Endodermal cell (in vitro differentiated cells): Measurements from ENCODE around the gene VEGFA. TPM values are rescaled to one million over a fixed set of nuclear protein-coding genes. Genes with fewer than 3 reads are reported as not detected.

Experiments used
- DNase-seq: peaks from one replicate; pipeline ENCODE4 v3.0.0-alpha.2; 2017
- H3K27ac ChIP-seq: 2 replicates; pipeline ENCODE4 v1.5.1; 2013; ENCODE audit warnings: mild to moderate bottlenecking, low read depth, low read length, moderate library complexity
- H3K27me3 ChIP-seq: 2 replicates; pipeline ENCODE4 v1.6.1; 2013; ENCODE audit warnings: mild to moderate bottlenecking, low read length, moderate library complexity; ENCODE audit not compliant: insufficient read depth, control insufficient read depth, poor library complexity, severe bottlenecking
- H3K36me3 ChIP-seq: 2 replicates; pipeline ENCODE4 v1.7.0; 2013; ENCODE audit warnings: mild to moderate bottlenecking, low read length, moderate library complexity; ENCODE audit not compliant: control insufficient read depth, insufficient read depth
- H3K4me1 ChIP-seq: one replicate; pipeline ENCODE4 v1.7.0; 2013; ENCODE audit warnings: low read length; ENCODE audit not compliant: control insufficient read depth, insufficient read depth
- H3K4me3 ChIP-seq: 2 replicates; pipeline ENCODE4 v1.5.1; 2013; ENCODE audit warnings: mild to moderate bottlenecking, low read length, moderate library complexity
- H3K9ac ChIP-seq: 2 replicates; pipeline ENCODE4 v1.6.1; 2013; ENCODE audit warnings: mild to moderate bottlenecking, low read length, moderate library complexity; ENCODE audit not compliant: poor library complexity, severe bottlenecking; ENCODE audit errors: extremely low read depth
- H3K9me3 ChIP-seq: 2 replicates; pipeline ENCODE4 v1.6.1; 2013; ENCODE audit warnings: mild to moderate bottlenecking, low read length, moderate library complexity; ENCODE audit not compliant: control insufficient read depth
- H3K27ac Mint-ChIP-seq: 2 replicates; pipeline ENCODE4 v1.8.0; 2020; ENCODE audit warnings: mixed read lengths
- H3K27me3 Mint-ChIP-seq: 2 replicates; pipeline ENCODE4 v1.8.0; 2021; ENCODE audit warnings: mild to moderate bottlenecking, mixed read lengths; ENCODE audit not compliant: insufficient read depth
- H3K36me3 Mint-ChIP-seq: 2 replicates; pipeline ENCODE4 v1.8.0; 2020; ENCODE audit warnings: low read depth, mixed read lengths
- H3K4me1 Mint-ChIP-seq: 2 replicates; pipeline ENCODE4 v1.8.0; 2020; ENCODE audit warnings: mixed read lengths
- H3K4me3 Mint-ChIP-seq: 2 replicates; pipeline ENCODE4 v1.8.0; 2020; ENCODE audit warnings: mild to moderate bottlenecking, moderate library complexity, mixed read lengths
- H3K9me3 Mint-ChIP-seq: 2 replicates; pipeline ENCODE4 v1.8.0; 2020; ENCODE audit warnings: mild to moderate bottlenecking, mixed read lengths
- CTCF ChIP-seq: fragments of 200-600 bp; sonication (generic); conservative IDR thresholded peaks from 2 replicates; pipeline ENCODE4 v1.5.0; 2021; ENCODE audit warnings: antibody characterized with exemption, mild to moderate bottlenecking
- WGBS, 2 experiments: methylation state at CpG; one replicate each; pipeline versions ENCODE4 v1.1.5 to v1.1.7; 2013; ENCODE audit warnings: missing lambda C conversion rate in 2 of 2, mixed read lengths in 1 of 2; ENCODE audit not compliant: insufficient coverage in 1 of 2, insufficient read length in 1 of 2; 5-methylcytosine and 5-hydroxymethylcytosine counted together
- total RNA-seq, 2 donors: library from RNA; stranded (reverse); fragmentation: NEBNext Ultra II Directional in 1 of 2; extraction: Animal tissue kit (Norgen Biotek cat#: 25700) in 1 of 2; gene quantifications; 2 replicates in 1 of 2; 3 replicates in 1 of 2; pipeline ENCODE4 v1.2.1, GENCODE V29; 2021

Gene VEGFA
- total RNA-seq, 2 donors from 2014 or later = 163 to 254 TPM

- Histone ChIP-seq H3K4me1 (peaks cover 42% of the 10 kb centered on the region), H3K9me3 (no peaks in the 10 kb centered on the region), H3K4me3 (no peak overlapping the region), H3K36me3 (no peaks in the 10 kb centered on the region), H3K9ac (no peak overlapping the region), H3K27me3 (no peaks in the 10 kb centered on the region), H3K27ac (no peak overlapping the region)
- Mint-ChIP-seq H3K36me3 (no peaks in the 10 kb centered on the region), H3K27ac (no peak overlapping the region), H3K9me3 (no peaks in the 10 kb centered on the region), H3K4me1 (peaks cover 64% of the 10 kb centered on the region), H3K4me3 (no peak overlapping the region), H3K27me3 (no peaks in the 10 kb centered on the region)
- 87 to 94% methylated on average over 2 to 4 of the region's 4 CpGs for WGBS, 2 experiments
- no peak for TF ChIP-seq CTCF
- peak; percentile 78 for DNase-seq
Observed at GRCh38 chr6:43828711-43829110, 58.7 kb downstream of the VEGFA start.

GRCh38 chr6:43829470-43829869, 59.5 kb downstream of the VEGFA start:
- no peak overlapping the region for H3K4me3 Mint-ChIP-seq
- no peaks in the 10 kb centered on the region for H3K9me3 Mint-ChIP-seq
- 96% methylated on average over 6 to 7 of the region's 7 CpGs for WGBS, 2 experiments
- no peak for TF ChIP-seq CTCF
- H3K36me3 Mint-ChIP-seq = no peaks in the 10 kb centered on the region
- Histone ChIP-seq H3K4me1 (peaks cover 37% of the 10 kb centered on the region), H3K9me3 (no peaks in the 10 kb centered on the region), H3K4me3 (no peak overlapping the region), H3K9ac (no peak overlapping the region), H3K27me3 (no peaks in the 10 kb centered on the region), H3K36me3 (no peaks in the 10 kb centered on the region), H3K27ac (no peak overlapping the region)
- no peak overlapping the region for H3K27ac Mint-ChIP-seq
- H3K4me1 Mint-ChIP-seq = peaks cover 62% of the 10 kb centered on the region
- no peaks in the 10 kb centered on the region for H3K27me3 Mint-ChIP-seq
- DNase-seq = no peak

- Histone ChIP-seq H3K9ac (no peak overlapping the region), H3K4me3 (no peak overlapping the region), H3K36me3 (no peaks in the 10 kb centered on the region), H3K27ac (no peak overlapping the region), H3K27me3 (no peaks in the 10 kb centered on the region), H3K4me1 (peaks cover 30% of the 10 kb centered on the region), H3K9me3 (no peaks in the 10 kb centered on the region)
- Mint-ChIP-seq H3K36me3 (no peaks in the 10 kb centered on the region), H3K9me3 (no peaks in the 10 kb centered on the region), H3K4me1 (peaks cover 57% of the 10 kb centered on the region), H3K27ac (no peak overlapping the region), H3K4me3 (no peak overlapping the region), H3K27me3 (no peaks in the 10 kb centered on the region)
- 92% methylated on average over 7 to 8 of the region's 8 CpGs for WGBS, 2 experiments
- no peak for TF ChIP-seq CTCF
- DNase-seq = no peak
Observed at GRCh38 chr6:43830775-43831174, 60.8 kb downstream of the VEGFA start.
